Activated naive CD4-positive, alpha-beta T cell (primary cell): Measurements from ENCODE around the gene WNT2B.

ENCODE experiments used
- DNase-seq, 4 experiments: peaks; one replicate each; lab custom pipeline; 2025; lab: John Stamatoyannopoulos, UW

WNT2B gene

GRCh38 chr1:112575154-112575804, 66.5 kb downstream of the WNT2B start:
- DNase-seq = no peak

GRCh38 chr1:112576240-112576639, 67.5 kb downstream of the WNT2B start:
- no peak for DNase-seq
